A549 treated with GW870086 at 1 μM for 4 hours (cell line): Measurements from ENCODE around the gene SPDYA. TPM values are rescaled to one million over a fixed set of nuclear protein-coding genes. Genes with fewer than 3 reads are reported as not detected.

Source experiments
- total RNA-seq: library from RNA; stranded (reverse); fragments of 200-300 nt; extraction: Qiagen RNA extraction; gene quantifications from 5 replicates; pipeline ENCODE4 v1.2.3, GENCODE V29; 2022; ENCODE audit warnings: low read depth

Gene SPDYA
- 0.08 to 0.47 TPM (median 0.24 TPM) in 5 replicates for total RNA-seq

DNA sequence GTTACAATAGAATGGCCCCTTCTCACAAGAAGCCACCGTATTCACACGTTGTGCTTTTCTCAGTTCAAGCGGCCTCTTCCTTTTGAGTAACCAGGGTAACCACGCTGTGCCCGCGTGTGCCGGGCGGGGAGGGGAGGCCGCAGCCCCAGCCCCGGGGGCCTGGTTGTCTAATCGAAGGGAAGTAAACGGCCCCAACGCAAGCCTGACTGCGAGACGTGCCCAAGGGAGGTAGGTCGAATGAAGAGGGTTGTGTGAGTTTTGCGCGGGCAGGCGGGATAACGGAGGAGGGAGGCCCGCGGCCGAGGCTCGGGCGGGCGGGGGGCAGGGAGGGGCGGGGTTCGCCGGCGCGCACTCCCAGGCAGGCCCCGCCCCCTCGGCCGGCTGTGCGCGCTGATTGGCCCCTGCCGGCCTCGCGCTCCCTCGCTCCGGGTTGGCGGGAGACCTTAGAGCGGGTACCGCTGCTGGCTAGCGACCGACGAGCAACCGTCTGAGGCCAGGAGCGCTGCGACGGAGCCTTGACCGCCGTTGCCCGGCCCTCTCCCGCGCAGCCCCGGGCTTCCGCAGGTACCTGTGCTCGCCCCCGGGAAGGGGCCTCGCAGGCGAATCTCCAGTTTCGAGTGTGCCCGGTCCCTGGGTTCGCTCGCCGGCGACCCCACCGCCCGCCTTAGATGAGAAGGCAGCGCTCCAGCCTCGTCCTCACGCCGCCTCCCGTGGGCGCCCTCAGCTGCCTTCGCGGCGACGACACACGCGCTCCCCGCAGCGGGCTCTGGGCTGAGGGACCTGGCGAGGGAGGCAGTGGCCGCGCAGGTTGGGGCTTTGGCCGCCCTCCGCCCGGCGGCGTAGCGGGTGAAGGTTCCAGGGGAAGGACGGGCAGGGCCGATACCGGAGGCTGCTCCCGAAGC, at the start of gene SPDYA:
Gene SPDYA, plus strand, starts transcription at position 451 of the 902 bp plus-strand sequence. CDS start 5,181 bp downstream, outside the sequence.

DNA sequence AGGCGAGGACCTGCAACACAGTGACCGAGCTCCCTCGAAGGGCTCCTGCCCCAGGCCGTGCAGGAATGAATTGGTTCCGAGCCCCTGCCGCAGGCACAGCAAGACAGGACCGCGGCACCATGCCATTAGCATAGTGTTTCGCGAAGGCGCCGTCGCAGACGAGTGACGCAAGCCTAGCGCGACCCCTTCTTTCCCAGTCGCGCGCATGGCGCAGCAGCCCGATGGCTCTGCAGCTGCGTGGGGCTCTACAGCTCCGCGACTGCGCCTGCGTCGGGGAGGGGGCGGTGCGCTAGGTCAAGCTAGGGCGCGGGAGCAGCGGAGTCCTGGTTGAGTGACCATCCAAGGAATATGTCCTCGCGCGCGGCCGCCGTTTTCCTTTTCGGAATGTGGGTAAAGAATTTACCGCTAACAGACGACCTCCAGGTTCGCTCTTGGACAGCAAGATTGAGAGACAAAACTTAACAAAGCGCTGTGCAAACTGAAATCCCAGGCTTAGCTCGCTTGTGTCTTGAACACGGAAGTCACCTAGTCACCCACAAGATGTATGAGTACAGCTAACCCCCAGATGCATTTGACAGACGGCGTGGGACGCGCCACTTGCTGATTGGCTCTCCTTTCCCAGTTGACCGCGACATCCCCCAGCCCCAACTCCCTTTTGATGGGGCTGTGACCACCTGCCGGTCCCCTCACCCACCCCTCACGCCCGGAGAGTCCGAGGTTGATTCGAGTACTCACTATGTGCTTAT, 59.7 kb downstream of the SPDYA start, which contains the start of gene TRMT61B:
Gene TRMT61B, minus strand, starts transcription at position 164 of the 746 bp plus-strand sequence. Its CDS starts 32 bp downstream, at position 132.

DNA sequence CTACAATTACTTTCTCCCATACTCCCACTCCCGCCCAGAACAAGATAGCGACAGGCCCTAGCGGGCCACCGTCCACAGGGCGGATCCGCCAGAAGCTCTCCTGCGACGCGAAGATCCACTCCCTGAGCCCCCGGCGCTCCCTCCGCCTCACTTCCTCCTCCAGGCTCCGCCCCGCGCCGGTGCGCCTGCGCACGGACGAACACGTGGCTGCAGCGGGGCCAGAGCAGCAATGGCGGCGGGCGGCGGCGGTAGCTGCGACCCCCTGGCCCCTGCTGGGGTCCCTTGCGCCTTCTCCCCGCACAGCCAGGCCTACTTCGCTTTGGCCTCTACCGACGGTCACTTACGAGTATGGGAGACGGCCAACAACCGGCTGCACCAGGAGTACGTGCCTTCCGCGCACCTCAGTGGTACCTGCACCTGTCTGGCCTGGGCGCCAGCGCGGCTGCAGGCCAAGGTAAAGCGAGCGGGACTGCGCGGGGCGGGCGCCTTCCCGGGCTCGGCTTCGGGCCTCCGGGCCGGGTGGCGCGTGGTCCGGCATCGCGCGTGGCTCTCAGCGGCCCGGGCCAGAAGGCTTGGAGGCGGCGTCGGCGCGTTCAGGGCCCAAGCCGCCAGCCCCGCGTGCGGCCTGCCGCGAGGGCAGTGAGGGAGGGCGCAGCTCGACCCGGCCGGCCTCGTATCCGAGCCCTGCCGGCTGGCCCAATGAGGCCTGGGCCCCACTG, 84.0 kb downstream of the SPDYA start, which contains the start of gene WDR43:
Gene WDR43, plus strand, starts transcription at position 198 of the 719 bp plus-strand sequence. Its CDS starts 32 bp downstream, at position 230.

Other genes starting within 250 kb of the SPDYA start
- 93.0 to 140 TPM (median 132 TPM) in 5 replicates for gene PPP1CB, start 59.0 kb upstream of the SPDYA start, total RNA-seq
- gene TRMT61B, start 59.5 kb downstream of the SPDYA start, total RNA-seq = 14.3 to 19.3 TPM (median 16.4 TPM) in 5 replicates
- gene WDR43, start 83.8 kb downstream of the SPDYA start, total RNA-seq = 83.6 to 91.3 TPM (median 86.3 TPM) in 5 replicates
- 0.09 to 0.28 TPM (median 0.19 TPM) in 5 replicates for gene TOGARAM2, start 170.5 kb downstream of the SPDYA start, total RNA-seq